GM19455 (cell line): Measurements from ENCODE around the gene RPP25L.

Experiments used
- ATAC-seq: cut with Tn5 transposase; IDR thresholded peaks from one replicate; pipeline ENCODE4 v1.9.1; 2021; ENCODE audit not compliant: unreplicated experiment

Gene RPP25L

GRCh38 chr9:34612788-34613390, 992 bp upstream of the RPP25L start:
- no peak for ATAC-seq

DNA sequence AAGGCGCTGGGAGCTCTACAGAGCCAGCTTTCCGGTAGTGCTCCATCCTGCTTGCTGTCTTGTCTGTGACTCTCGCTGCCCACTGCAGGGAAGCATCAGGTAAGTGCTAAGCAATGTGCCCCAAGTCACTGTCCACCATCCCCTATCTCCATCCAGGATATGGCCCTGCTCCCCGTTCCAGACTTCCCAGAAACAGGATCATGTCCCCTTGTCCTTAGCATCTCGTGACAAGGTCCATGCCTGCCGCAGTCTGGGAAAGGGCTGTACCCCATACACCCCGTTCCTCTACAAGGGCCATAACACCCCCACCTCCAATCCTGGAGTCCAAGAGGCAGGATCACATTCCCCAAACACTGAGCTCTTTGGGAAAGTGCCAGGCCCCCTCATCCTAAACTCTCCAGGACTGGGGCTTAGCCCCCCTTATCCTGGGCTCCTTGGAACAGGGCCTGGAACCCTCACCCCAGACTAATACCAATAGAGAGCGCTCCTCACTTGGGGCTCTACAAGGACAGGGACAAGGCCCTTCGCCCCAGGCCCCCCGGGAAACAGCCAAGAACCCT, 566 bp downstream of the RPP25L start:
- no peak for ATAC-seq

DNA sequence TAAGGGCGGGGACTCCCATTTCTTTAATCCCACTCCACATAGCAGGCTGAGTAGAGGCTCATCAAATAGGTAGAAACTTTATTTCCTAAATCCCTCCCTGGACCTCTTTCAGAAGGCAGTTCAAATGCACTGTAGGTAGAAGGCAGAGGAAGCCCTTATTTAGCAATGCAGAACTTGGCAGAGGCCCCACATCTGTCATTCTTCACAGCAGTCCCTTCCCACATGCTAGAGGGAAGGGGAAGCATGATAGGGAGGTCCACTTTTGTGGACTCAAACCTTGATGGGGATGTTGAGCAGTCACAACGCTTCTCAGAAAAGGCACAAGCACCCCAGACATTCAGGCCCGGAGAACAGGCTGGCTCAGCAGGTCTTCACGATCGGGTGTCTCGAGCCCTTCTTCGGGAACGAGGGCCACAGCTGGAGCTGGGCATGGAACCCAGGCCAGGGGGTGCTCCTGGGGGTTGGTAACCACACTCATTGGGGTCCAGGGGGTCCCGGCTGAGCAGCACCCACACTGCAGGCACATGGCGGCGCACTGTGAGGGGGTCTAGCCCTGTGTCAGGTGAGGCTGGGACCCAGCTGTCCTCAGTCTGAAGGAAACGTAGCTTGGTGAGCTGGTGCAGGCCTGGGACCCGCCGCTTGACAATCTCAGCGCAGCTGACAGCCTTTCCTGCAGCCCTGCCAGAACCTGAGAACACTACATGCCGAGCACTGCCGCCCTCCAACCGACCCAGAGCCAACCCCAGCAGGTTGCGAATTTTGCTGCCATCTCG, 1.3 kb downstream of the RPP25L start:
- ATAC-seq: no peak

GRCh38 chr9:34607331-34607730, 4.6 kb downstream of the RPP25L start:
- ATAC-seq: no peak

DNA sequence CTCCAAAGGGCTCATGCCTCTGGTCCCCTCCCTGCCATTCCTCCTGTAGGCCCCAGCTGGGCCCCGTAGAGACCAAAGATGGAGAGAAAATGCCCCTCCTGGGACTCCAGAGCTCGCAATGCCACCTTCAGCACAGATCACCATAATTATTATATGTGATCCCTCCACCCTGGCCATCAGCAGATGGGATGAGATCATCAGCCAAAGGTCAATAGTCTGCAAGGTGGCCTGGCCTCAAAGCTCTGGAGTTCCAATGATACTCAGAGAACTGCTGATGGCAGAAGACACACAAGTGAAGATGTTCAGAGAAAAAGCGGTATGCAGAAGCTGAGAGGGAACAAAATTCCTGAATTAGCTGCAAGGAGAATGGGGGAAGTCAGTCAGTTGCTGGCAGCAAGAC, 5.0 kb downstream of the RPP25L start:
- ATAC-seq: no peak

DNA sequence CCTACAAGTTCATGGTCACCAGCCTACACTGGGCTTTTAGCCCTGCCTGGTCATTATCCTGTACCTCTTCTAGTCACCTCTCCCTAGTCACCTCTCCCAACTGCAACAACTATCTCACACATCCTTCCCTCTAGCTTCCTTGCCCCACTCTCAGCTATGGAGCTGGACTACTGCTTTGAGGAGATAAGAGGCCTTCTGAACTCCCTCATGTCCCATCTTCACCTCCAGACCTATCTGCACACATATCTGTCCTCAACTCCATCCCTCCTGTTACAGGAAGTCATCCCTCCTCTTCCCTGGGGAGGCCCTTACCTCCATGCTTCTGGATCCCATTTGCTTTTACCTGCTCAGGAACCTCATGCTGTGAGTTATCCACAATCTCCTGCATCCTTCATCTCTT, 5.7 kb downstream of the RPP25L start:
- no peak for ATAC-seq

DNA sequence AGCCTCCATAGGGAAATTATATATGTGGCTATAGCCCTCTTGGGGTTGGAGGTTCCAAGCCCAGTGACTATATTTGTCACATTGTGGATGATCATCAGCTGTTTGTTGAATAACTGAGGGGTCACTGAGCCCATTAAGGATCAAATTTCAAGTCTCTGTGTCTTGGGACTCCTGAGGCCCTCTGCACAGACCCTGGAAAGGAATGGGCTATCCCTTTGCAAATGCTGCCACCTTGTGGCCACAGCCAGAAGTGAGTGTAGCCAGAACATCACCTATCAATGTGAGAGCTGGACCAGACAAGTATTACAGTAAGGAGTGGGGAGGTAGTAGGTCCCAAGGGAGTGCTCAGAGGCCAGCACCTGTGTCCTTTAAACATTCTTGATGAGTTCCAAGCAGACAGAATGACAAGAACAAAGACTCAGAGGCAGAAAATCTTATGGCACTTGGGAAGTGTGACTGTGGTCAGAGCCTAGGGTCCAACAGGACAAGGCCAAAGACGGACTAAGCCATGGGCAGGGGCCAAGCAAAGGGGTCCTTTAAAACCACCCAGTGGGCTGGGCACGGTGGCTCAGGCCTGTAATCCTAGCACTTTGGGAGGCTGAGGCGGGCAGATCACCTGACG, 8.2 kb downstream of the RPP25L start:
- ATAC-seq: no peak

DNA sequence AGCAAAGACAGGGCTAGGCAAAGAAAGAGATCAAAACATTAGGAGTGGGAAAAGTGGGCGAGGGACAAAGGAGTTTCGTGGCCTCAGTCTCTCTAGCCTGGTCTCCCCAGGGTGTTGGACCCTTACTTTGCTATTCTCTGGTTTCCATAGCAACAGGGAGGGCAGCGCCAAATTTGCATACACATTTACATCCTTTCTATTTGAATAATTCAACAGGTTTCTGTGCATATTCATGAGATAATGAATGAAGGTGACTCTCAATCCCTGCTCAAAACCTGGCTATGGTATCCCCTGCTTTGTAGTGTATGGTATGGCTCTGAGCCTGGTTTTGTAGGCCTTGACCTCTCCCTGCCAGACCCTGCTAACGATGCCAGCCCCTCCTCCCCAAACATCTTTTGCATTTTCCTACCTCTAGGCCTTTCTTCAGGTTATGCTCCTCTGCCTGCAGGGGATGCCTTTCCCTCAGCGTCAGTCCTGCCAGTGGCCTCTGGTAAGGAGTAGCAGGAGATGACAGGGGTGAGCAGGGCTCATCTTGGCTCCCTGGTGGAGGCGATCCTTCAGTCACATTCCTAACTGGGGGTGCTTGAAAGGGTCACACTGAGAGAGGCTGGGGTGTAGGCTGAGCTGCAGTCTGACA, 9.8 kb downstream of the RPP25L start:
- ATAC-seq: no peak

DNA sequence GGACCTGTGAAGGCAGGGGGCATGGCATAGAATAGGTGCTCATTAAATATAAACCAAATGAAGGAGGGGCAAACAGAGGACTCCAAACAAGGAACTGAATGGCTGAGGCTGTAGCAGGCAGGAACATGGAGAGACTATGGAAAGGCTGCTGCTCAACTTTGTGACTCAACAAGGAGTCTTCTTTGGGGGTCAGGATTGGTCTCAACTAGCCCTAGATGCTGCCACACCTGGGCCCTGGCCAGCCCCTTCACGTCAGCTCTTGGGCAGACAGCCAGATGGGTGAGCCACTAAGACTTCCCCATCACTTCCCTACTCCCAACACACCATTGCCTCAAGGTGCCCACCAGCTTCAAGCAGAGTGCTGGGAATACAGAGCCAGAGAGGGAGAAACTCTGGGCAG, 11.0 kb downstream of the RPP25L start:
- ATAC-seq: no peak

DNA sequence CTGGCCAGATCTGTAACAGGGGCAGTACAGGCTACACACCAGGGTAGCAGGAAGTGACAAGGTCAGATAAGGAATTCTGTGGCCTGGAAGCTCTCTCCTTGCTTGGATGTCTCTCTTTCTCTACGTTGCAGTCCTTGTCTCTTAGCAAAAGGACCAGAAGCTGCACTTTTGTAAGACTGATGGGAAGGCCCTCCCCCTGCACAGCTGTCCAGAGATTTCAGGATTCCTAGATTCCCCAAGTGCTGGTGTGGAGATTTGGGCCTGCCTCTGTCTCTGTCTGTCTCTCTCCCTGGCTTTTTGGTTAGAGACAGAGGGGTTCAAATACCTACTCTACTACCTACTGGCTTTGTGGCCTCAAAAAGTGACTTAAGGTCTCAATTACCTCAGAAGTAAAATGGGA, 12.4 kb downstream of the RPP25L start:
- ATAC-seq: no peak

DNA sequence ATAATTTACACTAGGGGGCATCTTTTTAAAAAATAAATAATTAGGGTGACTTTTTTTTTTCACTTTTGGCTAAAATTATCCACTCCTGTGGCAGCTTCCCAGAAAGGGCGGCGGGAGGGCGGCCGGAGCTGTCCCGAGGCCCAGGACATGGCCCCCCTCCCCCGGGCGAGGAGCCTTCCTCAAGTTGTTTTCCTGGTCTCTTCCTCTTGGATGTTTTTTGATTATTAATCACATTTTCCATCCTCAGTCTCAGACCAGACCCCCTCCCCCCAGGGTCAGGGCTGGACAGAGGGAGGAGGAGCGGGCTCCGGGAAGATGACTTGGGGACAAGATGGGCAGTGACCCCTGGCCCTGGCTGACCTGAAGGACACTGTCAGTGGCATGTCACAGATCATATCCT, 17.7 kb downstream of the RPP25L start:
- ATAC-seq: no peak

- ATAC-seq: no peak
Observed at GRCh38 chr9:34592895-34593601, 18.8 kb downstream of the RPP25L start.

GRCh38 chr9:34591917-34592866, 19.7 kb downstream of the RPP25L start:
- ATAC-seq: no peak

- peak; percentile 76 for ATAC-seq
Observed at GRCh38 chr9:34591248-34591916, 20.5 kb downstream of the RPP25L start.

- ATAC-seq: no peak
Observed at GRCh38 chr9:34590381-34591247, 21.3 kb downstream of the RPP25L start.

DNA sequence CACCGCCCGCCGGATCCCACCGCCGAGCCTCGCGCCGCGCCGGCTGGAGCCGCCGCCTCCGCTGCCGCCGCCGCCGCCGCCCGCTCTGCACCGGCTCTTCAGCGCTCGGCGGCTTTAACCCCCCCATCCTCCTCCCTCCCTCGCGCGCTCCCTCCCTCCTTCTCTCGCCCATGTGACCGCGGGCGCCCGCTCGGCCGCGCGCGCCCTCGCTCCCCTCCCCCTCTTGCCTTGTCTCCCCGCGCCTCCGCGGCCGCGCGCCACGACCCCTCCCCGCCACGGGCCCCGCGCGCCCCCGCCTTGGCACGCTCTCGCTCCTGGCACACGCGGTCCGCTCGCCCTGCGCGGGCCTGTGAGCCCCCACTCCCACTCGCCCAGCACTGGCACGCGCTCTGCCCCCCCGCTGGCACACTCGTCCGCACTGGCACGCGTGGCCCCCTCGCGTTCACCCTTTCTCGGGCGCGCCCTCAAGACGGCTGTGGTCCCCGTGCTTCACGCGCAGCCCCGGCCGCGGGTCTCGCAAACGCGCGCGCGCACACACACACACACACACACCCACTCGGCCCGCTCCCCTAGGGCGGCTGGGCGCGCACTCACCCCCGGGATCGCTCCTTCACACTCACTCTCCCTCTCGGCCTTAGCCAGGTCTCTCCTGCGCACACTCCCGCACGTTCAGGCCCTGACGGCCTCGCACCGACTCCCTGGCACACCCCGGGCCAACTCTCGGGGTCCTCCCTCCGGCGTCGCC, 22.1 kb downstream of the RPP25L start, which contains the start of gene CNTFR:
CNTFR (minus strand) TSS at position 89 of the 745 bp plus-strand sequence. CDS start 20,743 bp downstream, outside the sequence.
- no peak for ATAC-seq
